SK-N-SH (cell line): Measurements from ENCODE around the gene GRK5.

Experiments used
- CTCF ChIP-seq: fragments of 200-600 bp; sonication (generic); IDR thresholded peaks from 2 replicates; pipeline ENCODE4 v1.6.1; 2017; ENCODE audit warnings: antibody characterized with exemption, mild to moderate bottlenecking, moderate library complexity
- JUND ChIP-seq: IDR thresholded peaks from 2 replicates; pipeline ENCODE4 v1.4.0; 2012
- MAX ChIP-seq: IDR thresholded peaks from 2 replicates; pipeline ENCODE4 v1.4.0; 2012; ENCODE audit warnings: low read depth
- MXI1 ChIP-seq: IDR thresholded peaks from 2 replicates; pipeline ENCODE4 v1.6.1; 2012; ENCODE audit warnings: mild to moderate bottlenecking, low read depth, low read length, improper control_type of control experiment
- NRF1 ChIP-seq: IDR thresholded peaks from 2 replicates; pipeline ENCODE4 v1.6.1; 2012; ENCODE audit warnings: low read depth, mild to moderate bottlenecking, low read length
- POLR2AphosphoS5 ChIP-seq: IDR thresholded peaks from 2 replicates; pipeline ENCODE4 v1.6.1; 2012; ENCODE audit warnings: low read depth, low read length
- RAD21 ChIP-seq: IDR thresholded peaks from 2 replicates; pipeline ENCODE4 v1.6.1; 2012; ENCODE audit warnings: mild to moderate bottlenecking, low read length
- SIN3A ChIP-seq: IDR thresholded peaks from 2 replicates; pipeline ENCODE4 v1.6.1; 2012; ENCODE audit warnings: low read depth, mild to moderate bottlenecking, low read length, moderate library complexity, borderline replicate concordance
- SMC3 ChIP-seq: IDR thresholded peaks from 2 replicates; pipeline ENCODE4 v1.6.1; 2012; ENCODE audit warnings: low read depth, low read length, improper control_type of control experiment
- TCF12 ChIP-seq: IDR thresholded peaks from 2 replicates; pipeline ENCODE4 v1.4.0; 2012
- USF1 ChIP-seq: IDR thresholded peaks from 2 replicates; pipeline ENCODE4 v1.4.0; 2012; ENCODE audit warnings: low read depth, borderline replicate concordance
- TF ChIP-seq, protein P1 (sequence below): IDR thresholded peaks from 2 replicates; pipeline ENCODE4 v1.6.1; 2012; ENCODE audit warnings: mild to moderate bottlenecking, low read depth, low read length, moderate library complexity
- TF ChIP-seq, protein P2 (sequence below): fragments of 150-350 bp; IDR thresholded peaks from 2 replicates; pipeline ENCODE4 v1.6.1; 2017; ENCODE audit warnings: antibody characterized with exemption, low read length, low read depth, borderline replicate concordance

DNA sequence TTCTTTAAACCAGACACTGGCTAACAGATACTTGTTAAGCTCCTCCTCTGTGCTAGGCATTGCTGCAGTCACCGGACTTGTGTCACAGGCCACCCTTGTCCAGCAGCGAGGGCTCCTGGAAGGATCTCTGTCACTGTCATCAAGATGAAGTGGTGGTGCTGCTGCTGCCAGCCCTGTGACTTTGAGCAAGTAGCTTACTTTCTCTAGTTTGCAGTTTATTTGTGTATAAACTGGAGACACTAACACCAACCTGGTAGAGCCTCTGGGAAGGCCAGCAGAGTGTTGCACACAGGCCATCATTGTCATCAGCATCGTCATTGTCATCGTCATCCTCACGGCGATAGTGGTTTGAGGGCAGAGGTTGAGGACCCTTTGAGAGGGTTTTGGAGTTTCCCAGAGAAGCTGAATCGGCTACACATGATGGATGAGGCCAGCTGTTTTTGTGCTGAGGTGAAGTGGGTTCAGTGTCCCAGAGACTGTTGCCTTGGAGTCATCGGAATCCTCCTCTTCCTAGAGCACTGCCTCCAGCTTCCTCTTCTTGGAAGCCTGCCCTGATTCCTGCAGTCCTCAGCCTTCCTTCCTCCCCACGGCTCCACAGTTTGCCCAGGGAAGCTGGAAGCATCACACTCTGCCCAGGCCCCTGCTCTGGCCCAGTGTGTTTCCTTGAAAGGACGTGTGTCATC, 128.4 kb downstream of the GRK5 start:
- no peak for TF ChIP-seq CTCF
- no peak for TF ChIP-seq SIN3A
- no peak for TF ChIP-seq SMC3
- TF ChIP-seq MAX: no peak
- no peak for TF ChIP-seq MXI1
- TF ChIP-seq RAD21: no peak
- TF ChIP-seq POLR2AphosphoS5: no peak
- no peak for TF ChIP-seq NRF1
- TF ChIP-seq, protein P1, sequence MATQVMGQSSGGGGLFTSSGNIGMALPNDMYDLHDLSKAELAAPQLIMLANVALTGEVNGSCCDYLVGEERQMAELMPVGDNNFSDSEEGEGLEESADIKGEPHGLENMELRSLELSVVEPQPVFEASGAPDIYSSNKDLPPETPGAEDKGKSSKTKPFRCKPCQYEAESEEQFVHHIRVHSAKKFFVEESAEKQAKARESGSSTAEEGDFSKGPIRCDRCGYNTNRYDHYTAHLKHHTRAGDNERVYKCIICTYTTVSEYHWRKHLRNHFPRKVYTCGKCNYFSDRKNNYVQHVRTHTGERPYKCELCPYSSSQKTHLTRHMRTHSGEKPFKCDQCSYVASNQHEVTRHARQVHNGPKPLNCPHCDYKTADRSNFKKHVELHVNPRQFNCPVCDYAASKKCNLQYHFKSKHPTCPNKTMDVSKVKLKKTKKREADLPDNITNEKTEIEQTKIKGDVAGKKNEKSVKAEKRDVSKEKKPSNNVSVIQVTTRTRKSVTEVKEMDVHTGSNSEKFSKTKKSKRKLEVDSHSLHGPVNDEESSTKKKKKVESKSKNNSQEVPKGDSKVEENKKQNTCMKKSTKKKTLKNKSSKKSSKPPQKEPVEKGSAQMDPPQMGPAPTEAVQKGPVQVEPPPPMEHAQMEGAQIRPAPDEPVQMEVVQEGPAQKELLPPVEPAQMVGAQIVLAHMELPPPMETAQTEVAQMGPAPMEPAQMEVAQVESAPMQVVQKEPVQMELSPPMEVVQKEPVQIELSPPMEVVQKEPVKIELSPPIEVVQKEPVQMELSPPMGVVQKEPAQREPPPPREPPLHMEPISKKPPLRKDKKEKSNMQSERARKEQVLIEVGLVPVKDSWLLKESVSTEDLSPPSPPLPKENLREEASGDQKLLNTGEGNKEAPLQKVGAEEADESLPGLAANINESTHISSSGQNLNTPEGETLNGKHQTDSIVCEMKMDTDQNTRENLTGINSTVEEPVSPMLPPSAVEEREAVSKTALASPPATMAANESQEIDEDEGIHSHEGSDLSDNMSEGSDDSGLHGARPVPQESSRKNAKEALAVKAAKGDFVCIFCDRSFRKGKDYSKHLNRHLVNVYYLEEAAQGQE: no peak
- no peak for TF ChIP-seq TCF12
- TF ChIP-seq, protein P2, sequence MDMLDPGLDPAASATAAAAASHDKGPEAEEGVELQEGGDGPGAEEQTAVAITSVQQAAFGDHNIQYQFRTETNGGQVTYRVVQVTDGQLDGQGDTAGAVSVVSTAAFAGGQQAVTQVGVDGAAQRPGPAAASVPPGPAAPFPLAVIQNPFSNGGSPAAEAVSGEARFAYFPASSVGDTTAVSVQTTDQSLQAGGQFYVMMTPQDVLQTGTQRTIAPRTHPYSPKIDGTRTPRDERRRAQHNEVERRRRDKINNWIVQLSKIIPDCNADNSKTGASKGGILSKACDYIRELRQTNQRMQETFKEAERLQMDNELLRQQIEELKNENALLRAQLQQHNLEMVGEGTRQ: no peak
- TF ChIP-seq JUND: no peak
- no peak for TF ChIP-seq USF1
